HEK293 (cell line): ENCODE results near the gene STRA8.

Source experiments
- CTCF ChIP-seq: fragments of 450-650 bp; formaldehyde crosslinking; IDR thresholded peaks from 2 replicates; pipeline ENCODE4 v1.5.1; 2016; ENCODE audit warnings: missing biosample characterization, missing genetic modification characterization
- REST ChIP-seq: fragments of 450-650 bp; formaldehyde crosslinking; IDR thresholded peaks from 2 replicates; pipeline ENCODE4 v1.5.1; 2016; ENCODE audit warnings: missing biosample characterization, missing genetic modification characterization
- ZBTB26 ChIP-seq: fragments of 450-650 bp; formaldehyde crosslinking; optimal IDR thresholded peaks from 2 replicates; pipeline ENCODE3; 2016; ENCODE audit warnings: missing biosample characterization, mild to moderate bottlenecking, missing genetic modification characterization
- ZBTB48 ChIP-seq: fragments of 450-650 bp; formaldehyde crosslinking; IDR thresholded peaks from 2 replicates; pipeline ENCODE4 v1.5.1; 2016; ENCODE audit warnings: missing biosample characterization, missing genetic modification characterization
- ZNF112 ChIP-seq: fragments of 450-650 bp; formaldehyde crosslinking; IDR thresholded peaks from 2 replicates; pipeline ENCODE4 v1.5.0; 2017; ENCODE audit warnings: missing biosample characterization, missing genetic modification characterization
- ZNF561 ChIP-seq: fragments of 450-650 bp; IDR thresholded peaks from 2 replicates; pipeline ENCODE4 v1.5.1; 2018; ENCODE audit warnings: missing biosample characterization, missing genetic modification characterization, borderline replicate concordance
- TF ChIP-seq, protein P1 (sequence below): fragments of 450-650 bp; formaldehyde crosslinking; IDR thresholded peaks from 2 replicates; pipeline ENCODE4 v1.5.1; 2016; ENCODE audit warnings: missing biosample characterization, missing genetic modification characterization

GRCh38 chr7:135224027-135224426, 9.6 kb upstream of the STRA8 start:
- no peak for TF ChIP-seq ZBTB26 (tag by site-specific recombination)
- TF ChIP-seq ZBTB48 (tag by site-specific recombination): no peak
- TF ChIP-seq, protein P1, sequence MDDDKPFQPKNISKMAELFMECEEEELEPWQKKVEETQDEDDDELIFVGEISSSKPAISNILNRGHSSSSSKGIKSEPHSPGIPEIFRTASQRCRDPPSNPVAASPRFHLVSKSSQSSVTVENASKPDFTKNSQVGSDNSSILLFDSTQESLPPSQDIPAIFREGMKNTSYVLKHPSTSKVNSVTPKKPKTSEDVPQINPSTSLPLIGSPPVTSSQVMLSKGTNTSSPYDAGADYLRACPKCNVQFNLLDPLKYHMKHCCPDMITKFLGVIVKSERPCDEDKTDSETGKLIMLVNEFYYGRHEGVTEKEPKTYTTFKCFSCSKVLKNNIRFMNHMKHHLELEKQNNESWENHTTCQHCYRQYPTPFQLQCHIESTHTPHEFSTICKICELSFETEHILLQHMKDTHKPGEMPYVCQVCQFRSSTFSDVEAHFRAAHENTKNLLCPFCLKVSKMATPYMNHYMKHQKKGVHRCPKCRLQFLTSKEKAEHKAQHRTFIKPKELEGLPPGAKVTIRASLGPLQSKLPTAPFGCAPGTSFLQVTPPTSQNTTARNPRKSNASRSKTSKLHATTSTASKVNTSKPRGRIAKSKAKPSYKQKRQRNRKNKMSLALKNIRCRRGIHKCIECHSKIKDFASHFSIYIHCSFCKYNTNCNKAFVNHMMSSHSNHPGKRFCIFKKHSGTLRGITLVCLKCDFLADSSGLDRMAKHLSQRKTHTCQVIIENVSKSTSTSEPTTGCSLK (tag by site-specific recombination): no peak
- no peak for TF ChIP-seq CTCF (tag by site-specific recombination)
- no peak for TF ChIP-seq ZNF112 (tag by site-specific recombination)
- no peak for TF ChIP-seq ZNF561
- no peak for TF ChIP-seq REST (tag by site-specific recombination)
